MCF 10A (cell line): ENCODE results near the gene PIK3CB. TPM values are rescaled to one million over a fixed set of nuclear protein-coding genes. Genes with fewer than 3 reads are reported as not detected.

ENCODE experiments used
- BruUV-seq: library from RNA; stranded (reverse); fragments of 400-500 nt; replicated peaks from 2 replicates; lab custom pipeline; 2021; lab: Mats Ljungman, UMichigan
- CTCF ChIA-PET: fragments of 300-600 bp; sonication (Branson Sonifier 250); formaldehyde crosslinking; extraction: SDS; loops from one replicate; lab custom pipeline; 2021; ENCODE audit warnings: antibody characterized with exemption, inconsistent platforms; lab: Yijun Ruan, JAX
- POLR2A ChIA-PET: fragments of 300-600, 350-650 bp; sonication (Branson Sonifier 250); formaldehyde crosslinking; extraction: SDS; loops from one replicate; lab custom pipeline; 2020; ENCODE audit warnings: antibody characterized with exemption, inconsistent platforms; lab: Yijun Ruan, JAX
- DNase-seq: peaks from one replicate; pipeline ENCODE4 v3.0.0-alpha.2; 2018; ENCODE audit not compliant: unreplicated experiment
- H3K27ac Mint-ChIP-seq: one replicate; pipeline ENCODE4 v1.8.0; 2022; ENCODE audit warnings: mild to moderate bottlenecking, low read depth, mixed read lengths; ENCODE audit not compliant: unreplicated experiment
- H3K27me3 Mint-ChIP-seq: one replicate; pipeline ENCODE4 v1.8.0; 2022; ENCODE audit warnings: mixed read lengths; ENCODE audit not compliant: insufficient read depth, unreplicated experiment
- H3K36me3 Mint-ChIP-seq: one replicate; pipeline ENCODE4 v1.8.0; 2022; ENCODE audit warnings: mild to moderate bottlenecking, moderate library complexity, mixed read lengths; ENCODE audit not compliant: insufficient read depth, unreplicated experiment
- H3K4me1 Mint-ChIP-seq: one replicate; pipeline ENCODE4 v1.8.0; 2022; ENCODE audit warnings: mixed read lengths; ENCODE audit not compliant: insufficient read depth, unreplicated experiment
- H3K4me3 Mint-ChIP-seq: one replicate; pipeline ENCODE4 v1.8.0; 2022; ENCODE audit warnings: mild to moderate bottlenecking, moderate library complexity, mixed read lengths; ENCODE audit not compliant: unreplicated experiment
- H3K9me3 Mint-ChIP-seq: one replicate; pipeline ENCODE4 v1.8.0; 2022; ENCODE audit warnings: mixed read lengths; ENCODE audit not compliant: unreplicated experiment
- CTCF ChIP-seq: fragments of 200-600 bp; IDR thresholded peaks from one replicate; pipeline ENCODE4 v1.8.0; 2022; ENCODE audit warnings: antibody characterized with exemption, mild to moderate bottlenecking; ENCODE audit not compliant: unreplicated experiment
- intact Hi-C: fragments of 100-400 bp; cut with micrococcal nuclease; formaldehyde crosslinking; loops from 2 replicates; pipeline ENCODE4 v1.14.1; 2022
- total RNA-seq: library from RNA; stranded (reverse); gene quantifications from 2 replicates; pipeline ENCODE4 v1.2.3, GENCODE V29; 2022

Gene PIK3CB
- total RNA-seq, 1 experiment from 2014 or later, result 21.1 TPM

GRCh38 chr3:138712086-138712485, 122.6 kb downstream of the PIK3CB start:
- CTCF ChIA-PET, result interaction anchor here (0.5 to 4.3 kb wide), 7 partner anchors 11 to 331 kb away, joined by 3 to 22 read pairs (median 3); no protein-coding TSS in a partner anchor
- peaks cover 40% of the 10 kb centered on the region for H3K36me3 Mint-ChIP-seq
- TF ChIP-seq CTCF, result no peak
- no peak overlapping the region for H3K27ac Mint-ChIP-seq
- POLR2A ChIA-PET, result no interaction called here
- no TSS peak for BruUV-seq
- H3K4me1 Mint-ChIP-seq, result no peaks in the 10 kb centered on the region
- H3K9me3 Mint-ChIP-seq, result no peaks in the 10 kb centered on the region
- intact Hi-C loops, result no loop called here
- no peak overlapping the region for H3K4me3 Mint-ChIP-seq
- H3K27me3 Mint-ChIP-seq, result no peaks in the 10 kb centered on the region
- DNase-seq, result no peak

GRCh38 chr3:138705675-138706074, 129.1 kb downstream of the PIK3CB start:
- Mint-ChIP-seq H3K36me3 (peaks cover 23% of the 10 kb centered on the region), H3K27me3 (no peaks in the 10 kb centered on the region), H3K4me3 (no peak overlapping the region), H3K4me1 (no peaks in the 10 kb centered on the region), H3K9me3 (no peaks in the 10 kb centered on the region), H3K27ac (no peak overlapping the region)
- BruUV-seq, result no TSS peak
- ChIA-PET POLR2A (interaction anchor here (0.7 to 1.3 kb wide), 2 partner anchors 11 to 640 kb away, joined by 3 to 4 read pairs; no protein-coding TSS in a partner anchor), CTCF (interaction anchor here (3.0 to 4.7 kb wide), 2 partner anchors 210 to 218 kb away, joined by 15 to 27 read pairs; no protein-coding TSS in a partner anchor)
- DNase-seq, result no peak
- no peak for TF ChIP-seq CTCF
- intact Hi-C loops, result no loop called here

GRCh38 chr3:138696666-138697370, 137.9 kb downstream of the PIK3CB start:
- BruUV-seq, result no TSS peak
- Mint-ChIP-seq H3K27ac (no peak overlapping the region), H3K4me3 (no peak overlapping the region), H3K9me3 (peaks cover 7% of the 10 kb centered on the region), H3K36me3 (peaks cover 26% of the 10 kb centered on the region), H3K27me3 (no peaks in the 10 kb centered on the region), H3K4me1 (peaks cover 8% of the 10 kb centered on the region)
- ChIA-PET POLR2A (interaction anchor here (0.6 to 2.7 kb wide), 4 partner anchors 39 to 360 kb away, joined by 3 to 13 read pairs (median 4); no protein-coding TSS in a partner anchor), CTCF (interaction anchor here (1.1 to 7.7 kb wide), 2 partner anchors 219 to 226 kb away, joined by 6 to 81 read pairs; no protein-coding TSS in a partner anchor)
- no peak for DNase-seq
- no peak for TF ChIP-seq CTCF
- intact Hi-C loops, result loop anchor here (5.0 to 10.0 kb wide), 2 partner anchors 135 to 628 kb away; partner anchors contain the start of gene PIK3CB
